GM03348 (cell line): ENCODE measurements around the gene DNAJA3.
A peak's percentile ranks its signal among the peaks of the same experiment; 100 is the strongest.

Source experiments
- DNase-seq: peaks from one replicate; pipeline ENCODE4 v3.0.0; 2012; ENCODE audit warnings: low spot score

DNAJA3 gene

DNA sequence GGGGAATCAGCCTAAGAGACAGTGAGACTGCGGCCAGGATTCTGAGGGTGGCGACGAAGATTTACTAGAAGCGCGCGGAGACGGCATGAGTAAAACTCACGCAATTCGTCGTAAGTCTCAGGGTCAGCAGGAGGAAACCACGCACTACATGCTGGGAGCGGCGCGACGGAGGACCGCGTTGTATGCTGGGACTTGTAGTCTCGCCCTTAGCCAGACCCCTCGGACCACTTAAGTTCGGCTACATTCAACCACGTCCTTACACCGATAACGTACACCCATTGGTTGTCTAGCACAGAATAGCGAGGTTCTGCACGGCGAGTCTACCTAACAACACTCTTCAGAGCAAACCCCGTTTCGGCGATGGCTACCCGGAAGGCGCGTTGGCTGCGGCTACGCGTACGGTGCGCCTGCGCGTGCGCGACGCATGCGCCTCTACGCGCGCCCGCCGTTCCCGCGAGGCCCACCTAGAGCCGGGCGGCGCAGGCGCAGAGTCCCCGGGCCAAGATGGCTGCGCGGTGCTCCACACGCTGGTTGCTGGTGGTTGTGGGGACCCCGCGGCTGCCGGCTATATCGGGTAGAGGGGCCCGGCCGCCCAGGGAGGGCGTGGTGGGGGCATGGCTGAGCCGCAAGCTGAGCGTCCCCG is at the start of gene DNAJA3:
DNAJA3 (plus strand) TSS at position 491 of the 643 bp plus-strand sequence; CDS start at position 505, 14 bp downstream.
- DNase-seq = peak; percentile 99

DNA sequence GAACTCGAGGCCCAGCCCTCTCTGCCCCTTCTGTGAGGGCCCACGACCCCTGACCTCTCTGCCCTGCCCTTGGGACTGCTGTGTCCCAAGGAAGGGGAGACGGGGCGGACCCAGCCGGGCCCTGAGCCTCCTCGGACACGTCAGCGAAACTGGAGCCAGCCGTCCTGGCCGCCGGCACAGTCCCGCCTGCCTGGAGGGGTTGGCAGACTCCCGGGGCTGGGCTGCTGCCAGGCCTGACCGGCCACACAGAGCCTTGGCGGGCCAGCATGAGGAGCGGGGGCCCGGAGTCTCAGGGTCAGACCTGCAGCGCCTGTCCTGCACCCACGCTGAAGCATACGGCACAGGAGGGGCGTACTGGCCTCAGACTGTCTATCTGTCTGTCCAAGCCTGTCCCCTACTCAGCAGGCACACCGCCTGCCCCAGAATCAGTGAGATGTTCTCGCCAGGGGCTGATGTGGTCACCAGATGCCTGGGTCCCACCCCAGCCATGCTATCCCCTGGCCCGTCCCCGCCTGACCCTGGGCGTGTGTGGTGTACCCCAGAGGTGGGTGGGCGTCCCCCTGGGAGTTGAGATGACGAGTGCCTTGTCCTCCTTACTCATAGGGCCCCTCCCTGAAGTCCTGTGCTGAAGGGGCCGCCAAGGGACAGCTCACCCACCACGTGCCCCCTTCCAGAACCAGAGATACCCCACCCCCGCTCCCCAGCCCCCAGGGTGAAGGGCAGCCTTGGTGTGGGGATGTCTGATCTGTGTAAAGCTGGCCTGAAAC is 49.4 kb upstream of the DNAJA3 start:
- peak; percentile 91 for DNase-seq

DNA sequence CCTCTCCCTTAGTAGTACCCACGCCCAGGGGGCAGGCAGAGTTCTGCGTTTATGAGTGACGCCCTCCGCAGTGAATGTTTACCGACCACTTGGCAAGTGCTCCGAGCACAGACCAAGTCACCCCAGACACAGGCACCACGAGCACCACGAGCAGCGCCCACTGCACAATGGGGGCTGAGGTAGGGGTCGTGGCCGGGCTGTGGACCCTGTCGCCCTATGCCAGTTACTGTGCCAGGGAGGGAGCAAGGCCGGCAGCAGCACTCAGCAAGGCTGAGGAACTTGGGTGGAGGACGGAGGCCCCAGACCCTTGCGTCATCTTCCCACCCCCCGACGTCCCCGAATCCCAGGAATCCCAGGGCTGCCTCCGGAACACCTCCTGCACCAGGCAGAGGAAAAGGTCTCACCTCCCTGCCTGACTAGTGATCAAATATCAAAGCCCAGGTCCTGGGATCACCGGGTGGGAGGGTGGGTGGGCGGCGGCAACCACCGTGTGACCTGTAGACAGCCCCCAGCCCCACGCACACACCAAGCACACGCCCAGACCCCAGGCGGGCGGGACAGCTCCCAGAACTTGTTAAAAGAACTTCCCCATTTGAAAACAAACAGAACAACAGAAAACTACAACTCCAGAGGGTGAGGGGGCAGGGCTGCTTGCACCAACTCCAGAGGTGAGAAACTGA is 48.6 kb upstream of the DNAJA3 start:
- peak; percentile 53 for DNase-seq

- DNase-seq = no peak
Measured at GRCh38 chr16:4377573-4378154, 48.0 kb upstream of the DNAJA3 start.

GRCh38 chr16:4378161-4378666 is 47.5 kb upstream of the DNAJA3 start:
- peak; percentile 80 for DNase-seq

GRCh38 chr16:4378999-4379690 is 46.5 kb upstream of the DNAJA3 start:
- no peak for DNase-seq

DNA sequence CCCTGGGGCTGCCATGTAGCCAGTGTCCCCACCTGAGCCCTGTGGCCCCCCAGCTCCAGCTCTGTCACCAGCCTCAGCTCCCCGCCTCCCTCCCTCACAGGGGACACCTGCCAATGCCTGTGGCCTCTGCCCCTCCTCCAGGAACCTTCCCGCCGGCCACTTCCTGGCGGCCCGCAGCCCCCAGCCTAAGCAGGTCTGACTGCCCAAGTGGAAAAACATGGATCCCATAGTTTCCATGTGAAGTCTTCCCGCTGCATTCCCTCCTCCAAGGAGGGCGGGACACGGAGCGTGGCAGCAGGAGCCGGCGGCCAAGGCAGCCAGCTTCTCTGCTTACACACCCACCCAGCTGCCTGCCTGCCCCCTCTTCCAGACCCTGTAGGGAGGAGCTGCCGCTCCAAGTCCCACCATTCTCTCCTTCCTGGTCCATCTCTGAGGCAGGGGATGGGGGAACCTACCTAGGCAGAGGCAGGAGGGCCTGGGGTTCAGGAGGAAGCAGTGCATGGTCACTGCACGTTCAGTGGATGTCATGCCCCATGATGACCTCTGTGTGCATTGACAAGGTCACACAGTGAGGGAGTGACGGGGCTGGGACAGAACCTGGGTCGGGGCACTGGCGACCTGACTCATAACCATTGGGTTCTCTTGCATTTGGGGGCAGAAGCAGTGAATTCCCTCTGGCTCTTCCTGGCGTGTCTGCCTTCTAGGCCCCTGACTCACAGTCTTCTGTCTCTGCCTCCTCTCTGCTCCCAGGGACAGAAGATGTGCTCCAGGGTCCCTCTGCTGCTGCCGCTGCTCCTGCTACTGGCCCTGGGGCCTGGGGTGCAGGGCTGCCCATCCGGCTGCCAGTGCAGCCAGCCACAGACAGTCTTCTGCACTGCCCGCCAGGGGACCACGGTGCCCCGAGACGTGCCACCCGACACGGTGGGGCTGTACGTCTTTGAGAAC is 45.3 kb upstream of the DNAJA3 start:
- no peak for DNase-seq

GRCh38 chr16:4381072-4381934 is 44.4 kb upstream of the DNAJA3 start:
- DNase-seq = no peak

GRCh38 chr16:4381935-4382794 is 43.5 kb upstream of the DNAJA3 start:
- DNase-seq = no peak

DNA sequence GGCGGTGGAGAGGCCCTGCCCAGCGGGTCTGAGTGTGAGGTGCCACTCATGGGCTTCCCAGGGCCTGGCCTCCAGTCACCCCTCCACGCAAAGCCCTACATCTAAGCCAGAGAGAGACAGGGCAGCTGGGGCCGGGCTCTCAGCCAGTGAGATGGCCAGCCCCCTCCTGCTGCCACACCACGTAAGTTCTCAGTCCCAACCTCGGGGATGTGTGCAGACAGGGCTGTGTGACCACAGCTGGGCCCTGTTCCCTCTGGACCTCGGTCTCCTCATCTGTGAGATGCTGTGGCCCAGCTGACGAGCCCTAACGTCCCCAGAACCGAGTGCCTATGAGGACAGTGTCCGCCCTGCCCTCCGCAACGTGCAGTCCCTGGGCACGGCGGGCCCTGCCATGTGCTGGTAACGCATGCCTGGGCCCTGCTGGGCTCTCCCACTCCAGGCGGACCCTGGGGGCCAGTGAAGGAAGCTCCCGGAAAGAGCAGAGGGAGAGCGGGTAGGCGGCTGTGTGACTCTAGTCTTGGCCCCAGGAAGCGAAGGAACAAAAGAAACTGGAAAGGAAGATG is 42.8 kb upstream of the DNAJA3 start:
- no peak for DNase-seq

DNA sequence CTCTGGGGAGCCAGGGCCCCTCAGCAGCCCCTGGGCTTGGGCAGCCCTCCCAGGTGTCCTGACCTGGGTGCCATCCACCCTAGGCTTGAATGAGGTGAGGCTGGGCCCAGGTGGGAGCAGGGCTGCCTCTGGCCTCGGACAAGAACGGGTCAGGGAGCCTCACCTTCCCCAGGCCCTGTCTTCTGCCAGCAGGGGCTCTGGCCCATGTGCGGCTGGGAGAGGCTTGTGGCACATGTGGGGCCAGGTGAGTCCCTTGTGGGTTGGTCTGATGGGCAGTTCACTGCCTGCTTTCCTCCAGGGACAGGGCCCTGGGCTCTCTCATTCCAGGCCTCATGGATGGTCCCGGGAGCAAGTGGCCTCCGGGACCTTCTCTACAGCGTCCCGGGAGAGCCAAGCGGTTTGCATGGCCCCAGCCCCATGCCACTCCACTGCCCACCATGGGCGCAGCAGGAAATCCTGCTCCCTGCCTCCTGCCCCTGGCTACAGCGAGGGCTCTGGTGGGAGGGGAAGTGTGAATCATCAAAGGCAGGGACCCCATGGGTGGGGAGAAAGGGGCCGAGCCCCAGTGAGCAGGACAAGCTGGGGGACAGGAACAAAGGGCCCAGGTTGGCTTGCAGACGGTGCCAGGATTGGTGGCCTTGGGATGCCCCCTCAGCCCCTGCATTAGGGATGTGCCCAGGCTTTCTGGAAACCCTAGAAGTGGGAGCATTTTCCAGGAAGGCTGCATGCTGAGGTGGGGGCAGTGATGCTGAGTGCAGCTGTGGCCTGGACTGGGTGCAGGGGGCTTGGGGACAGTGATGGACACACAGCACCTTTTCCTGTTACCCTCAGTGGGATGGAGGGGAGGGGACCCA is 41.9 kb upstream of the DNAJA3 start:
- DNase-seq = no peak

GRCh38 chr16:4384509-4384942 is 41.1 kb upstream of the DNAJA3 start:
- peak; percentile 83 for DNase-seq

GRCh38 chr16:4385066-4385788 is 40.4 kb upstream of the DNAJA3 start:
- no peak for DNase-seq

- DNase-seq = peak; percentile 51
Measured at GRCh38 chr16:4385789-4386450, 39.7 kb upstream of the DNAJA3 start.

DNA sequence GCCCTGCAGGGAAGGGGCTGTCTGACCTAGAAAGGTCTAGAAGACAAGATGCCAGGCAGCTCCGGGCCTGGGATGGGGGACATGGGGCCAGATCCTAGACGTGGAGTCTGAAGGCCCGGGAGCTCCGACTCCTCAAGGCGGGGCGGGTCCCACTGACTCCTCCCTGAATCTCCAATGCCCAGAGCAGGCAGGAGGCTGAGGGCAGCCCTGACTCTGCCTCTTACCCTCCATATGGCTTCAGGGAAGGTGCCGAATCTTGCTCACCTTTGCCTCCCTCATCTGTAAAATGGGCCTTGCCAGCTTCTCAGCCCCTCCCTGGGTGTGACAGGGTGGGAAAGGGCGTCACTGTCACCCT is 39.2 kb upstream of the DNAJA3 start:
- peak; percentile 77 for DNase-seq

DNA sequence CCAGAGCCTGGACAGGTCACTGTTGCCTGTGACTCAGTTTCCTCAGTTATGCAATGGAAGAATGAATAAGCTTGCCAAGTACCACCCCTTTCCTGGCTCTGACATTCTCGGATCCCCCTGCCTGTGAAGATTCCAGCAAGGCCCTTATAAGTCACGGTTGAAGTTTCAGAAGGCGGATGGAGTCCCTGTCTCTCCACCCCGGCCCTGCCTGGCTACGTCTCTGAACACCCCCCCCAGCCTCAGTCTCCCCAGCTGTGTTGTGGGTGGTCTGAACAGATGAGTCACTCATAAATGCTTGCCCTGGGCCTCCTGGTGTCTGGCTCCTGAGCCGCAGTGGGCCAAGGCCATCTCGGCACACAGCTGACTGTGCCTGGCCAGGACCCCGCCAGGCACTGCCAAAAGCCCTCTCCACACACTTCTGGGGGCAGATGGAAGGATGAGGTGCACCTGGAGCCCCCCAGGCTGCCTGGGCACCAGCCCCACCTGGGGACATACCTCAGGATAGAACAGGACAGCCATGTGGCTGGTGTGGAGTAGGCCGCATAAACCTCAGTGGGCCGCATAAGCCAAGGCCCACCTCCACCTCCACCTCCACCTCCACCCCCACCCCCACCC is 38.6 kb upstream of the DNAJA3 start:
- DNase-seq = peak; percentile 63
